Hypothalamus (tissue), 51 donors: Measurements from ENCODE around the gene KAT2A.
A peak's percentile ranks its signal among the peaks of the same experiment; 100 is the strongest.
"Not testable (repeated sequence)": the region's sequence is repeated elsewhere in the genome, so short reads cannot be mapped to it uniquely, and the experiment has no call there.

Source experiments
- DNase-seq, 51 donors: peaks; one replicate each; lab custom pipeline; 2025; lab: John Stamatoyannopoulos, UW

Gene KAT2A

DNA sequence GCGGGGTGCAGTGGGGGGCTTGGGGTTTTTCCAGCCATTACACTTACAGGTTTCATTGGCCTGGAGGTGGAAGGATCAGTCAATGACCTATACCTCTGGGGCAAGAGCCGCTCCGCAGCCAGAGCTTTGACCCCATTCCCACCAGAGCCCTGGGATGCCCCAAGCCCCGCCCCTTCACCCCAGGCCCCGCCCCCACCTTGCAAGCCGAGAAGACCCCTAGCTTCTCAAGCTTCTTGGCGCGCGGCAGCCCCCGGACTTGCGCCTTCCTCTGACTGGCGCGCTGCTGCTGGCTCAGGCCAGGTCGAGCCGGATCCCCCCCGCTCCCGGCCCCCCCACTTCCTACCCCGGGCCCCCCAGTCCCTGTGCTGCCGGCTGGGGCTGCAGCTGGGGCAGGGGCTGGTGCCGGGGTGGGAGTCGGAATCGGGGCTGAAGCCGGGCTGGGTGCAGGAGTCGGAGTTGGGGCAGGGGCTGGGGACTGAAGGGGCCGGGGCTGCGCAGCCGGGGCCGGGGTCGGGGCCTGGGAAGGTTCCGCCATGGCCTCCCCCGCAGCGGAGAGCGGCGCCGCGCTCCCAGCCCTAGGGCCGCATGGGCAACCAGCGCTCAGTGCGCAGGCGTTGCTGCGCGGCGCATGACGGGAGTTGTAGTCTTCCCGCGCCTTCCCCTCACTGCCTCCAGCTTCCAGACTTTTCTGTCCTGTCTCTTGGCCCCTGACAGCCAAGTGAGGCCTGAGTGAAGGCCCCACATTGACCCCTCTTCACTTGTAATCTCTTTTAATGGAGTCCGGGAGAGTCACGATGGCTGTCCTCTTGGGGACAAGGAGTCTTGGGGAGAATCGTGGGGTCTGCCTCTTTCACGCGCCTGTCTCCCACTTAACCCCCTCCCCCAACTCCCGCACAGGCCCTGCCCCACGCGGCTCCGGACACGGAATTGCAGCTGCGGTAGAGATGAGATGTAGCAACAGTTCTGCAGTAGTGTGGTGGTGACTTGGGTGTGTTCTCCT lies at the start of gene KAT2A:
Gene KAT2A, minus strand, starts transcription at position 598 of the 1,000 bp plus-strand sequence. Its CDS starts 63 bp downstream, at position 535.
- peak; percentile 20 to 87 (median 73) for DNase-seq

DNA sequence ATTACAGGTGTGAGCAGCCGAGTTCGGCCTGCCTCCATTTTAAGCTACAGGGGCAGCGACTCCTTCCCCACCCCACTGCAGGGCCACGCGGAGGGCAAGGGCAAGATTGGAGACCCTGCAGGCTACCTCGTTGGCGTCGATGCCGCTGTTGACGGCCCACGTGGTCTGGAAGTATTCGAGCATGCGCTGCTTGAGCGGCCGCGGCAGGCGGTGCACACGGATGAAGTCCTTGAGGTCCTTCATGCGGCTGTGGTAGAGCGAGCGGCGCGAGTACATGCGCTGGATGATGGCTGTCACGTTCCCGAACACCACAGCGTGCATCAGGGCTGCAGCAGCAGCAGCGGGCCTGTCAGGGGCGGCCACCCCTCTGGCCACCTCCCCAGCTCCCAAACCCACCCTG lies 48.2 kb upstream of the KAT2A start:
- DNase-seq: no peak

DNA sequence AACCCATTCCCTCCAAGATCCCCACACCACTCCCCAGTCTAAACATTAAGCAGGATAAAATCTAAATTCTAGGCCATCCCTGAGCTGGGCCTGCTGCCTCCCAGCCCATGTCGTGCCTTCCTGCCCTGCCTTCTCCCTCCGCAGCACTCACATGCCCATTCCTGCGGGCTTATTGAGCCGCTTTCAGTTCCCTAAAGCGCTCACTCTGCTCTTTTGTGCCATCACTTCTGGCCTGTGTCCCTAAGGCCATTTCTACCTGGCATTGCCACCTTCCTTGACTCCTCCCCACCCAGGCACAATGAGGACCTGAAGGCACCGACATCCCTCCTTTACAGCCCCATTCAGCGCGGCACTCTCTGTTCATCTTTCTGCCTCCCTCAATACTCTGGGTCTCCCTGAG lies 46.6 kb upstream of the KAT2A start:
- DNase-seq: no peak

DNA sequence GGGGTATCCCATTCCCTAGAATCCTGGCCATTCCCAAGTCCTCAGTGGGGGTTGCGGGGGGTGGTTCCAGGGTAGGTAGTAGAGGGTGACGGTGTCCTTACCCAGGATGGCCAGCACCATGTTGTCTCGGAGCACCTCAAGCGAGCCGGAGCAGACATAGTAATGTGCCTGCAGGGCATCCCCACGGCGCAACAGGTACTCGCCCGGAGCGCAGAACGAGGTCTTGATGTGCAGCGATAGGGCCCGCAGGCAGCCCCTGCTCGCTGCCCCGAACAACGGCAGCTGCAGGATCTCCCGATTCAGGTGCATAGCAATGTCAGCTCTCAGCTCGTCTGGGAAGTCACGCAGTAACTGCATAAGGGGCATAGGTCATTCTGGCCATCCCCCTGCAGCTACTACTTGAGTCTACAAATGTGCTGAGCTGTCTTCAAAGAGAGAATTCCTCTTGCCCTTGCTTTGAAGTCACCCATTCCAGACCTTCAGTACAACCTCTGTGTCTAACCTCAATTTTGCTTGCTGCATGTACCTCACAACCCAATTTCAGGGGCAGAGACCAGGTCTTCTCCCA lies 45.1 kb upstream of the KAT2A start:
- DNase-seq: no peak

DNA sequence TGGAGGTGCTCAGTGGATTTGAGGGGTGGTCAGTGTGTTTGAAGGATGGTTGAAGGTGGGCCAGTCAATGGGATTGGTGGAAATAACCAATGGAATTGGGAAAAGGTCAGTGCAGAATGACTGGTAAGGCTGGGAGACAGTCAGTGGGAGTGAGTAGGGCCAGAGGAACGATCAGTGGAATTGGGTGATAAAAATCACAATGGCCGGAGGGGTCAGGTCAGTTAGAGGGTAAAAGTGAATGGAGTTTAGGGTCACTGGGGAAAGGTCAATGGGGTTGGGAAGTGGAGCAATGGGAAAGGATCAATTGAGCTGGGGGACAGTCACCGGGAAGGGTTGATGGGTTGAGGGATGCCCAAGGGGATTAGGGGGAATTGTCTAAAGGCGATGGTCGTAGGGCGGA lies 44.6 kb upstream of the KAT2A start:
- DNase-seq: no peak

DNA sequence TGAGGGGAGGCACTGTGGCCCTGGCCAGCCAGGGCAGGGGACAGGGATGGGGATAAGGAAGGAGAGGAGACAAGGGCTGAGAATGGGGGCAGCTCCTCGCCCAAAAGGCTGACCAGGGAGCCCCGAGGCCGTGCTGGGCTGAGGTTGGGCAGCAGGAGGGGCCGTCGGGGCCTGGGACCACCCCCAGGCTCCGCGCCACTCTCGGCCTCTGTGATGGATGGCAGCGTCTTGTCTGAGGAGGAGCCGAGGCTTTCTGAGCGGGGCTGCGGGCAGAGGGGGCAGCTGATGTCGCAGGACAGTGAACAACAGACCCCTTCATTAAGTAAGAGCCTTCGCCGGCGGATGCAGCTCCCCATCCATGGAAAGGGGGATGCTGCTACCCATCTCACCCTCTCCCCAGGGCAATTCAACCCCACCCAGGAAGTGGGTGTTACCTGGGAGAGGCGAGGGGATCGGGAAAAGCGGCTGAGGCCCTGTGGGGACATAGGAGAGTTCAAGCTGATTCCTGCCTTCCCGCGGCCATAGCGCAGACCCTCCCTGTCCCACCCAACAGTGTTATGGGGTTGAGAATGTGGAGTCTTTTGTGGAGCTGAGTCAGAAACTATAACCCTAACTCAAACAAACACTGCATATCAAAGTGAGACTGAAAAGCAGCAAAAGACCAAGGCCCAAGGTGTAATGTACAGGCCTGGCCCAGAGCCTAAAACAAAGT lies 42.7 kb upstream of the KAT2A start:
- DNase-seq: no peak

DNA sequence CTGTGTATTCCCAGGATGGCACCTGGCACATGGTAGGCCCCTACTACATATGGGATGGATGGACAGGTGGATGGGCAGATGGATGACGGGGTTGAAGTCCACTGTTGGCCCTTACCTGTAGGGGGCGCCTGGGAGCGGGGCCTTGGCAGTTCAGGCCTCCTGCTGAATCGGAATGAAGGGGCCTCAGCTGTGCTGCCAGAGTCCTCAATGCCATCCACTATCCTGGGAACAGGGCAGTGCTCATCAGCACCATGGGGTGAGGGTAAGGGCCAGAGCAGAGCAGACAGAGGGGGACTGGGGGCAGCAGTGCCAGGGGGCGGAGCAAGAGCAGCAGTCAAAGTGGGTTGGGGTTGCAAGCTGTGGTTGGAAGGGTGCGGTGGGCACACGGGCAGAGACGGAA lies 41.9 kb upstream of the KAT2A start:
- peak in 1 of 51 donors; percentile 9 for DNase-seq

DNA sequence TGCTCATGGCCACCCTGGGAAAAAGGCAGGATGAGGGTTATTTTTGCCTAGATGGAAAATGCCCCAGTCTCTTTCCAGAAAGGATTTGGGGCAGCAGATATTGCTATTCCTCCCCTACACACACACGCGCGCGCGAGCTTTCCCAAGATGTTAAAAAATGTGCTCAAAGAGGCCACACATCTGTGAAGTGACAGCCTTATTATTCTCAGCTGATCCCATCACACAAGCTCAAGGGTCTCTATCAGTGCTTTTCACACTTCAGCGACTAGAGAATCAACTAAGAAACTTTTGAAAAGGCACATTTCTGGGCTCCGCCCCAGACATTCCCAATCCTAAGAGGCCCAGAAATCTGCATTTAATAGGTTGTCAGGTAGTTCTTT lies 39.4 kb upstream of the KAT2A start:
- no peak for DNase-seq

DNA sequence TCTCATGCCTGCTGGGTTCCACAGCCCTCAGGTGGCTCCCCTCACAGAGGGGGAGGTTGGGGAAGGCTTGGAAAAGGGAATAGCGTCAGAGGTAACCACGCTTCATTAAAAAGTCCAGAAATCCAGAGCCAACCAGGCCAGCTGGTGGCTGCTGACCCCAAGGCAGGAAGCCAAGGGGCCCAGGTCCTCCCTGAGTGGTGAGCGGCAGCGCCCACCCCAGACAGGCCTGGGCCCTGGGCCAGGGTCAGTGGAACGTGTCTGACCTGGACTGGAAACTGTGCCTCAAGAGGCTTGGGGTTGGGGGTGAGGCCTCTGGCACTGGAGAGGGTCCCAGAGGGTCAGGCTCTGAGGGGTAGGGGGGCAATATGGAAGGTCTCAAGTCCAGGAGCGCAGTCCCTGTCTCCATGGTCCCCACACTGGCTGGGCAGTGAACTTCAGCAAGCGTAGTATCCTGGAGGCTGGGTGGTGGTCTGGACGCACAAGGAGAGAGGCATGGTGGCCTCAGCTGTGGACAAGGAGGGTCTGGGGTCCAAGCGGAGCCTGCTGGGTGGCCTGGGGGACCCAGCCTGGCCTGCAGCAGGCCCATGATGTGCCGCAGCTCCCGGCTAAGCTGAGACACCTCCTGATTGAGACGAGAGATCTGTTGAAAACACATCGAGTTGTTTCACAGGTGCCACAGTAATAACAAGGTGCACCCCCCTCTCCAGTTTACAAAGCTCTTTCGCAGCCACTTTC lies 38.8 kb upstream of the KAT2A start:
- no peak for DNase-seq

DNA sequence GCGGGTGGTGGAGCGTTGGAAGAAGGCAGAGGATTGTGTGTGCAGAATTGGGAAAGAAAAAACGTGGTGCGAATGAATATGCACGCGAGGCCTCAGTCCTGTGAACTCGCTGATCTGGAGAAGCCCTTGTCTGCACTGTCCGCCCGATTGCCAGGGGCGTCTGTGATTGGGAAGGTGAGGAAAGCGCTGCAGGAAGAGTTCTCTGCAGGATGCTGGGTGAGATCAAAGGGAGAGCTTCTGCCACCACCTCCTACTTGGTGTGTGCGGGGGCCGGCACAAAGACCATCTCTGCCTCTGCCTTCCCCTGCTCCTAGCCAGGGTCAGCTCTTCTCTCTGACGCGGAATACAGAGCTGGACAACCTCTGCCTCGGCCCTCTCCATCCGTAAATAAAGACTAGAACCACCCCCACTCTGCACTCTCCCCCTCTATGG lies 34.5 kb upstream of the KAT2A start:
- peak in 2 of 51 donors; percentile 22 to 37 for DNase-seq

DNA sequence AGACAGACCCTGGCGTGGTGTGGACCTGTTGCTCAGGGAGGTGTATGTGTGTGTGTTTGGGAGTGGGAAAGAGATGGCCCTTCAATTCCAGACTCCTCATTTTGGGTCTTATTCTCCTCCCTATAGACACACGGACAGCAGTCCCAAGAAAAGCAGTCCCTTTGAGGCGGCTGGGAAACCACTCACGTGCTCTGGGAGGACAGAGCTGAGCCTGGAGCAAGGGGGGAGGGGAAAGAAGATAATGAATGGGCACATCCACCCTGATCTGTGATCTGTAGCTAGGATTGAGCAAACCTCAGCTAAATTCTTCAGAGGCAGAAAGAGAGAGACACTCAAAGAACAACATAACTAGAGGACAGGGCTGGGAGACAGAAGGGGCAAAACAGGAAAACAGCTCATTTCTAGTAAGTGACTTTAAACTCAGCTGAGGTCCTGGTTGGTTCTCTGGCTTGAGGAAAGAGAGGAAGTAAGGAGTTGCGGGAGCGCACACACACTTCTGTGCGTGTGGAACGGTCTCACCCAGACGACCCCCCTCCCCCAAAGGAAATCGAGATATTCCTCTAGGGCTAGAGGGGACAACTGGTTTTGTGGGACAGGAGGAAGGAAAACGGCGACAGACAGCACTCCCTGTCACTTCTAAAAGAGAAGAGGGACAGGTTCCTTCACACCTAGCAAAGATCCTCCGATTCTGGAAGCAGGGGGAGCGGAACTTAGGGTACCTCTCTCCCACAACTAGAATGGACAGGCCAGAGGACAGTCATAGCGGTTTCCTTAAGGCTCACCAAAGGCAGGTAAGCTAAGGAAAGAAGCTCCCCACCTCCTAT lies 33.0 kb upstream of the KAT2A start:
- no peak for DNase-seq

DNA sequence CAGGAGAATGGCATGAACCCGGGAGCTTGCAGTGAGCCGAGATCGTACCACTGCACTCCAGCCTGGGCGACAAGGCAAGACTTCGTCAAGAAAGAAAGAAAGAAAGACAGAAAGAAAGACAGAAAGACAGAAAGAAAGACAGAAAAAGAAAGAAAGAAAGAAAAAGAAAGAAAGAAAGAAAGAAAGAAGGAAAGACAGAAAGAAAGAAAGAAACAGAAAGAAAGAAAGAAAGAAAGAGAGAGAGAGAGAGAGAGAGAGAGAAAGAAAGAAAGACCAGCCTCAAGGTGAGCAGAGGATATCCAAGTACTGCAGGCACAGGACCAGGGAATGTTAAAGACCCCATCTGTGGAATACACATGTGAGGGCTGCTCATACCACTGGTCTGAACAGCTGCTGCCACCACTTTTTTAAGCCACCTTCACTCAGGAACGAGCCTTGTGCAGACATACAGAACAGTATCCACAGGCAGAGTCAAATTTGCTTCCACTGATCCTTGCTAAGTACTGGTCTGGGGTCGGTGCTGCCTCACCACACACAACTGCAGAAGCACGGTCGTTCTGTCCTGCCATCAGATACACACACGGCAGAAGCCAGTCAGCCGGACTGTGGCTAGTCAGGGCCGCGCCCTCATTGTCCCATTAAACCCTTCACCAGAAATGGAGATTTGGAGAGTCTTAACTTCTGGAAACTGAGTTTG lies 25.9 kb upstream of the KAT2A start:
- DNase-seq: no peak

DNA sequence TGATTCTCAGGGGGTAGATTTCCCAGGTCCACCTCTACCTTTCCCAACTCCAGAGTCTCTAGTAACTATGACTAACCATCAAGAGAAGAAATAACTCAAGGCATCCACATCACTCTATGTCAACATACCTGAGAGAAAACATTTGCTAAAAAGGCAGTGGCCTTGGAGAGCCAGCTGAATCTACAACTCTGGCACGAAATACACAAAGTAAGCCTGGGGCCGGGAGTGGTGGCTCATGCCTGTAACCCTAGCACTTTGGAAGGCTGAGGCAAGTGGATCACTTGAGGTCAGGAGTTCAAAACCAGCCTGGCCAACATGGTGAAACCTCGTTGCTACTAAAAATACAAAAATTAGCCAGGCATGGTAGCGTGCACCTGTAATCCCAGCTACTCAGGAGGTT lies 22.0 kb upstream of the KAT2A start:
- DNase-seq: not testable (repeated sequence)

DNA sequence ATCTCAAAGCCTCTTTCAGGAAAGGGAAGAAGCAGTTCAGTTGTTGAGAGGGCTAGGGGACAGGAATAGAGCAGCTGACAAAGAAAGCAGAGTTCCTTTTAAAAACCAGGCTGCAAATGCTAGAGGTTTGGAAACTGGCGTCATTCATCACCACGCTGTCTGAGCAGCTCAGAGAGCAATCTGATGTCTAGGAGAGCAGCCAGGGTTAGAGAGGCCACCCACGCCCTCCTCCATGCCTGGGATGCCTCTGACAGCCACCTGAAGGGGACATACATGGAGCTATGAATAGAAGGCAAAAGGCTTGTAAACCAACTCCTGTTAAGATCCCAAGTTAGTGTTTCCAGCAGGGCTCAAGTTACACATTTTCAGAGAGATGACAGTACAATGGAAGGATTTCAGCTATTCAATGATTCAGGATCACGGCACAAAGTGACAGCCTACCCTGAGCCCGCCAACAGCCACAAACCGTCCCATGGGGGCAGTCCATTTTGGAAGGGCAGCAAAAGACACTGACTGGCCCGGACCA lies 21.3 kb upstream of the KAT2A start:
- peak in 6 of 51 donors; percentile 16 to 59 (median 28) for DNase-seq

DNA sequence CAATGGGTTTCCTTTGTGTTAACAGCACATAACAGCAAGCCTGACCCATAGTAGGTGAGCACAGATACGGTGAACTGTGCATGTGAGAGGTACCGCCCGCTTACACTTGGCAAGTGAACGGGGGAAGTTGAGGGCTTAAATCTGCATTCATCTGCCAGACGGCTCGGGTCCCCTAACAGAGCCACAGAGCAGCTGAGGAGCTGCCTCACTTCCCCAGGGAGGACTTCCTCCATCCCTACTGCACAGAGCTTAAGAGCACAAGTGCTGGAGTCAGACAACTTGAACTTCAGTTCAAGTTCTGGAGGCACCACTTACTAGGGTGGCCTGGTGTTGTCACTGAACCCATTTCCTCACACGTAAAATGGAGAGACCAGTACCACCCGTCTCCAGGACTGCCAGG lies 20.2 kb upstream of the KAT2A start:
- DNase-seq: no peak

DNA sequence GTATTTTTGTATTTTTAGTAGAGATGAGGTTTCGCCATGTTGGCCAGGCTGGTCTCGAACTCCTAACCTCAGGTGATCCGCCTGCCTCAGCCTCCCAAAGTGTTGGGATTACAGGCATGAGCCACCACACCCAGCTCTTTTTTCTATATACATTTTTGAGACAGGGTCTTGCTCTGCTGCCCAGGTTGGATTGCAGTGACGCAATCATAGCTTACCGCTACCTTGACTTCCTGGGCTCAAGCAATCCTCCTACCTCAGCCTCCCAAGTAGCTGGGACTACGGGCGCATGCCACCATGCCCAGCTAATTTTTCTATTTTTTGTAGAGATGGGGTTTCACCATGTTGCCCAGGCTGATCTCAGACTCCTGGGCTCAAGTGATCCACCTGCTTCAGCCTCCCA lies 19.5 kb upstream of the KAT2A start:
- not testable (repeated sequence) for DNase-seq

DNA sequence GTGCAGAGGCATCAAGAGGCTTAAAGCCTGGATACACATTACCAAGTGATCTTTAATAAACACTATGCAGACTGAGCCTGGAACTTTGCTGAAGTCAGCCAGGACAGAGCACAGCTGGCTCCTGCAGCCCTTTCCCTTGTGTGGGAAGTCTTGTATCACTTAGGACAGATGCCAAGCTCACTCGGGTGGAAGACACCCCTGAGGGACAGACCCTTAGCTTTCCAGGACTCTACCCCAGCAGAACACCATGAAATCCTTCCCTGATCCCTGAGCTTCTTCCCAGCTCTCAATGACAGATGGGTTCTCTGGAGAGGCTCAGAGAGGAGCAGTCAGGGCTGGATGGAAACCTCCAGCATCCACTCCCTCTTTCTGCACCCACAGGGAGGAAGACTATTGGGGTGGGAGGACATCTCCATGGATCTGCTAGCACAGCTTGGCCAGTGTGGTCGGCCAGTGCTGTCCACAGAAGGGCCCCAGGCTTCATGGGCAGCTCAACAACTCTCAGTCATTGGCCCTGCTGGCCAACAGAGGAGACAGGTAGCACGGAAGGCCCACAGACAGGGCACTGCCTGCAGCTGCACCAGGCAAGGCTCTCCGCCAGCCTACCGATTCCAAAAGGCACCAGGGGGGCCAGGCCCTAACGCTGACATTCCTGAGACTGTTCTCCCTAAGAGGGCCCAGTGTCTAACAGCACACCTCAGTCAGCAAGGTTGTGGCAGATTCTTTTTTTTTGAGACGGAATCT lies 17.8 kb upstream of the KAT2A start:
- DNase-seq: no peak

DNA sequence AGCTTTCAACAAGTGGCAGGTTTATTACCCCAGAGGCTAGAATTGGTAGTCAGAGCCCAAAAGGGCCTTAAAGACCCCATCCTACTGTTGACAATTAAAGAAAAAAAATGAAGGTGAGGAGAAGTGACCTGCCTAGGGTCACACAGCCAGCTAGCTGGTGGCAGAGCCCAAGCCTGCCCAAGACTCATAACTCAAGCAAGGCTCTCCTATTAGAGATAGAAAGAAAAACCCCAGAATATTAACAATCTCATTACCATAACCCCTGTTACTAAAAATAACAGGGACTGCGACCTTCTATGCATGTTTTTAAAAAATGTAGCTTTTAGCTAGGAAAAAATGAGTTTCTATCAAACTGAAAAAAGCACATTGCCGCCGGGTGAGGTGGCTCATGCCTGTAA lies 15.5 kb upstream of the KAT2A start:
- no peak for DNase-seq
